Hepatocyte (in vitro differentiated cells): ENCODE data around the gene SBK2.

ENCODE experiments used
- CTCF ChIP-seq: fragments of 200-600 bp; sonication (generic); IDR thresholded peaks from 2 replicates; pipeline ENCODE4 v1.5.1; 2016; ENCODE audit warnings: antibody characterized with exemption, mild to moderate bottlenecking; ENCODE audit not compliant: poor library complexity
- EZH2 ChIP-seq: fragments of 200-600 bp; sonication (generic); IDR thresholded peaks from 2 replicates; pipeline ENCODE4 v1.6.1; 2016; ENCODE audit warnings: antibody characterized with exemption, mild to moderate bottlenecking, borderline replicate concordance

GRCh38 chr19:55528030-55528803 lies 8.7 kb downstream of the SBK2 start:
- TF ChIP-seq EZH2 (no peak), CTCF (peak; percentile 14)
